Activated B cell treated with CpG ODN at 0.5 μM for 24 hours (primary cell): ENCODE measurements around the gene RRBP1. TPM values are rescaled to one million over a fixed set of nuclear protein-coding genes. Genes with fewer than 3 reads are reported as not detected.

ENCODE experiments used
- ATAC-seq: fragments of 200-7000 bp; cut with Tn5 transposase; one replicate; pipeline ENCODE4 v1.10.0; 2021; ENCODE audit warnings: low read depth, mild to moderate bottlenecking, moderate library complexity
- CTCF ChIA-PET: fragments of 350-600 bp; sonication (Branson Sonifier 250); formaldehyde crosslinking; loops from one replicate; lab custom pipeline; 2021; ENCODE audit warnings: antibody characterized with exemption; lab: Charles Lee
- POLR2A ChIA-PET: fragments of 350-600 bp; sonication (Branson Sonifier 250); formaldehyde crosslinking; loops from one replicate; lab custom pipeline; 2021; ENCODE audit warnings: antibody characterized with exemption; lab: Charles Lee
- DNase-seq: peaks from one replicate; pipeline ENCODE4 v3.0.0; 2022
- H3K27ac Mint-ChIP-seq: one replicate; pipeline ENCODE4 v1.8.0; 2020; ENCODE audit warnings: mixed read lengths
- H3K27me3 Mint-ChIP-seq: one replicate; pipeline ENCODE4 v1.8.0; 2021; ENCODE audit warnings: mixed read lengths
- H3K36me3 Mint-ChIP-seq: one replicate; pipeline ENCODE4 v1.8.0; 2021; ENCODE audit warnings: low read depth, mixed read lengths
- H3K4me1 Mint-ChIP-seq: one replicate; pipeline ENCODE4 v1.8.0; 2021; ENCODE audit warnings: mixed read lengths
- H3K4me3 Mint-ChIP-seq: one replicate; pipeline ENCODE4 v1.8.0; 2020; ENCODE audit warnings: mild to moderate bottlenecking, mixed read lengths
- H3K9me3 Mint-ChIP-seq: one replicate; pipeline ENCODE4 v1.8.0; 2020; ENCODE audit warnings: mixed read lengths
- CTCF ChIP-seq: fragments of 200-600 bp; IDR thresholded peaks from one replicate; pipeline ENCODE4 v1.8.0; 2022; ENCODE audit warnings: antibody characterized with exemption, mild to moderate bottlenecking
- intact Hi-C: fragments of 100-400 bp; cut with micrococcal nuclease; formaldehyde crosslinking; loops from one replicate; pipeline ENCODE4 v1.15.1; 2024
- total RNA-seq: library from RNA; stranded (reverse); gene quantifications from 2 replicates; pipeline ENCODE4 v1.2.3, GENCODE V29; 2022

RRBP1 gene
- total RNA-seq, 1 donor from 2014 or later, result 22.0 TPM

GRCh38 chr20:17610566-17611289, 71.3 kb downstream of the RRBP1 start:
- DNase-seq (no peak), ATAC-seq (peak; percentile 18)
- ChIA-PET CTCF (no interaction called here), POLR2A (no interaction called here)
- Mint-ChIP-seq H3K4me1 (peaks cover 11% of the 10 kb centered on the region), H3K27me3 (no peaks in the 10 kb centered on the region), H3K36me3 (peaks cover 8% of the 10 kb centered on the region), H3K4me3 (no peak overlapping the region), H3K27ac (no peak overlapping the region), H3K9me3 (no peaks in the 10 kb centered on the region)
- intact Hi-C loops, result no loop called here
- TF ChIP-seq CTCF, result no peak

- Mint-ChIP-seq H3K27me3 (no peaks in the 10 kb centered on the region), H3K4me1 (peaks cover 11% of the 10 kb centered on the region), H3K27ac (no peak overlapping the region), H3K36me3 (peaks cover 13% of the 10 kb centered on the region), H3K9me3 (no peaks in the 10 kb centered on the region), H3K4me3 (no peak overlapping the region)
- ChIA-PET POLR2A (no interaction called here), CTCF (no interaction called here)
- DNase-seq (no peak), ATAC-seq (no peak)
- no peak for TF ChIP-seq CTCF
- intact Hi-C loops, result no loop called here
Observed at GRCh38 chr20:17609811-17610377, 72.1 kb downstream of the RRBP1 start.

DNA sequence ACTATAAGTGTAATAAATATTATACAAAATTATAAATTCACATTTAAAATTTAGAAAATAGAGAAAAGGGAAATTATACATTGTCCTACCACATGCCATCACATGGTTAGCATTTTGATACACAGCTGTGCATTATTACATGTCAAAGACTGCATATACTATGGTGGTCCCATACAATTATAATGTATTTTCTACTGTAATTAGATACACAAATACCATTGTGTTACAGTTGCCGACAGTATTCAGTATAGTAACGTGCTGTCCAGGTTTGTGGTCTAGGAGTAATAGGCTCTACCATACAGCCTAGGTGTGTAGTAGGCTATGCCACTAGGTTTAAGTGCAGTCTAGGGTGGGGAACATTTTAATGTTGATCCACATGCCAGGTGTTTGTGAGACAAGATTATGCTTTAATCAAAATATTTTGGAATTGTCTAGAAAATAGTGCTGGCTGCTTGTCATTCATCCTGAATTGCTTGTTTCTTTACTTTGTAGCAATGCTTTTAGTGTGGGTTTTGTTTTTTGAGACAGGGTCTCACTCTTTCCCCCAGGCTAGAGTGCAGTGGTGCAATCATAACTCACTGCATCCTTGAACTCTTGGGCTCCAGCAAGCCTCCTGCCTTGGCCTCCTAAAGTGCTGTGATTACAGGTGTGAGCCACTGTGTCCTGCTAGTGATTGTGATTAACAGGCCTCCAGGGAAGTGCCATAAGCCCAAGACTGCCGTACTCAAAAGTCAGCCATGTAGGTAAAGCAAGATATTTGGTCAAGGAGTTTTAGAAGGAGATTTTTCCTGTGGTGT, 73.1 kb downstream of the RRBP1 start:
- Mint-ChIP-seq H3K27me3 (no peaks in the 10 kb centered on the region), H3K27ac (no peak overlapping the region), H3K4me1 (peaks cover 11% of the 10 kb centered on the region), H3K9me3 (no peaks in the 10 kb centered on the region), H3K36me3 (peaks cover 17% of the 10 kb centered on the region), H3K4me3 (no peak overlapping the region)
- ATAC-seq, result no peak
- no peak for TF ChIP-seq CTCF
- no peak for DNase-seq
- intact Hi-C loops, result no loop called here
- POLR2A ChIA-PET, result no interaction called here
- CTCF ChIA-PET, result no interaction called here

DNA sequence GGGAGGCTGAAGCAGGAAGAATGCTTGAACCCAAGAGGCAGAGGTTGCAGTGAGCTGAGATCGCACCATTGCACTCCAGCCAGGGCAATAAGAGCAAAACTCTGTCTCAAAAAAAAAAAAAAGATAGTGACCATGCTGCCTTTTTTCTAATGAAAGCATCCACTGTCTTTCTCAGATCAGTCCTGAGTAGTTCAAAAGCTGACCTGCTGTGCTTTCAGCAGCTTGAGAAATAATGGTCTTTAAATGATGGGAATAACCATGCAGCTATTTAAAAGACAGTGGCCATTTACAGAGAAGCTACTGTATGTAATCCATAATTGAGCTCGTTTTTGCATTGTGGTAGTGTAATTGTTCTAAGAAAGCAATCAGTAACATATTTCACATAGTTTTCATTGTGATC, 76.0 kb downstream of the RRBP1 start:
- ChIA-PET CTCF (no interaction called here), POLR2A (interaction anchor here (0.7 kb wide), 1 partner anchor 21 kb away, joined by 5 read pairs; no protein-coding TSS in a partner anchor)
- intact Hi-C loops, result no loop called here
- H3K9me3 Mint-ChIP-seq, result no peaks in the 10 kb centered on the region
- H3K4me3 Mint-ChIP-seq, result no peak overlapping the region
- H3K27me3 Mint-ChIP-seq, result no peaks in the 10 kb centered on the region
- H3K4me1 Mint-ChIP-seq, result peaks cover 17% of the 10 kb centered on the region
- TF ChIP-seq CTCF, result no peak
- DNase-seq, result no peak
- H3K36me3 Mint-ChIP-seq, result peaks cover 18% of the 10 kb centered on the region
- no peak for ATAC-seq
- H3K27ac Mint-ChIP-seq, result no peak overlapping the region

DNA sequence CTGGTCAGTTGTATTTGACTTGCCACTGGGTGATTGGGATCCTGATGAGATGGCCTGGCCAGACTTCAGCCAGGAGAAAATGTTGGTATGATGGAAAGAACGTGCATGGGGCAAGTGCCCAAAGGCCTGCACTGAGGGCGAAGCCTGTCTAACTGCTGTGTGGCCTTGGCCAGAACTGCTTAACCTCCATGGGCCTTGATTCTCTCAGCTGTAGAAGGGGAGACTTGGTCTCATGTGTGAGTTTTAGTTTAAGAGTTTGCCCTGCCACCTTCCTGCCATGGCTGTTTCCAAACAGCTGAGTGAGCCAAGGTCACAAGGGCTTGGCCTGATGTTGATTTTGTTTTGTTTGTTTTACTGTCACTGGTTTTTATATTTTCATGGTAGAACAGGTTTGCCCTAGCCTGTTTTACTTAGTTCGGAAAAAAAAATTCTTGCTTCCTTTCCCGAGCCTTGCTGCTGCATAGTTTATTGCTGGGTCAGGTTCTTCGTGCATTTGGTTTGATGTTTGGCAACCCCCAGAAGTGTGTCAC, 76.8 kb downstream of the RRBP1 start:
- Mint-ChIP-seq H3K4me1 (peaks cover 11% of the 10 kb centered on the region), H3K27me3 (no peaks in the 10 kb centered on the region), H3K36me3 (peaks cover 21% of the 10 kb centered on the region), H3K4me3 (no peak overlapping the region), H3K27ac (no peak overlapping the region), H3K9me3 (no peaks in the 10 kb centered on the region)
- CTCF ChIA-PET, result no interaction called here
- intact Hi-C loops, result no loop called here
- POLR2A ChIA-PET, result interaction anchor here (0.7 kb wide), 1 partner anchor 20 kb away, joined by 5 read pairs; no protein-coding TSS in a partner anchor
- DNase-seq (no peak), ATAC-seq (no peak)
- TF ChIP-seq CTCF, result no peak
